Lower leg skin (tissue), 3 donors: ENCODE data around the gene JADE1.

Experiments
- CTCF ChIP-seq, 3 donors: fragments of 450-650 bp; IDR thresholded peaks; one replicate each; pipeline ENCODE4 v1.5.1; 2016; ENCODE audit warnings: antibody characterized with exemption in 3 of 3, mild to moderate bottlenecking in 3 of 3, moderate library complexity in 2 of 3
- POLR2A ChIP-seq, 2 donors: fragments of 450-650 bp; IDR thresholded peaks; one replicate each; pipeline ENCODE4 v1.6.1; 2016 to 2017; ENCODE audit warnings: antibody characterized with exemption in 2 of 2, mild to moderate bottlenecking in 1 of 2, moderate library complexity in 1 of 2

GRCh38 chr4:128858879-128859671 is 49.6 kb downstream of the JADE1 start:
- TF ChIP-seq CTCF (IDR thresholded peaks at IDR 0.05) (no peak), POLR2A (IDR thresholded peaks at IDR 0.05) (no peak)
